HCT116 (cell line): ENCODE data around the gene SMAD7. TPM values are rescaled to one million over a fixed set of nuclear protein-coding genes. Genes with fewer than 3 reads are reported as not detected.

Source experiments
- ATAC-seq: fragments of 200-7000 bp; cut with Tn5 transposase; 2 replicates; pipeline ENCODE4 v1.9.1; 2020; ENCODE audit warnings: mild to moderate bottlenecking, moderate library complexity
- BruUV-seq: library from RNA; stranded (reverse); fragments of 400-500 nt; replicated peaks from 2 replicates; lab custom pipeline; 2021; lab: Mats Ljungman, UMichigan
- CTCF ChIA-PET: fragments of 300-600 bp; sonication (Branson Sonifier 250); formaldehyde crosslinking; loops from one replicate; lab custom pipeline; 2021; ENCODE audit warnings: antibody characterized with exemption; lab: Charles Lee
- POLR2A ChIA-PET: fragments of 300-600, 350-600 bp; sonication (Branson Sonifier 250); formaldehyde crosslinking; loops from one replicate; lab custom pipeline; 2021; ENCODE audit warnings: antibody characterized with exemption; lab: Charles Lee
- RAD21 ChIA-PET, 2 experiments: fragments of 300-600 bp; sonication (Branson Sonifier 250); formaldehyde crosslinking; loops; one replicate each; lab custom pipeline; 2023; ENCODE audit warnings: low total read pairs in 2 of 2; ENCODE audit not compliant: uncharacterized antibody in 2 of 2, unreplicated experiment in 2 of 2, low non-redundant PET in 1 of 2; lab: Charles Lee
- DNase-seq: peaks from one replicate; pipeline ENCODE4 v3.0.0-alpha.2; 2010; ENCODE audit warnings: low read depth, low spot score
- H2AFZ ChIP-seq: fragments of 200-600 bp; shearing (Covaris generic), sonication (generic); 2 replicates; pipeline ENCODE4 v1.6.1; 2017; ENCODE audit warnings: low read depth, mixed run types, mixed read lengths, antibody characterized with exemption, low read length; ENCODE audit not compliant: poor library complexity, severe bottlenecking
- H3K27ac ChIP-seq: 2 replicates; pipeline ENCODE4 v1.5.1; 2012; ENCODE audit warnings: low read depth, low read length
- H3K27me3 ChIP-seq: fragments of 200-600 bp; sonication (generic); 2 replicates; pipeline ENCODE4 v1.6.1; 2016; ENCODE audit warnings: mixed run types, low read length, mixed read lengths; ENCODE audit not compliant: insufficient read depth
- H3K36me3 ChIP-seq, 2 experiments: fragments of 200-500 bp in 1 of 2; fragments of 200-600 bp in 1 of 2; sonication (Bioruptor generic) in 1 of 2; sonication (generic) in 1 of 2; 2 replicates each; pipeline versions ENCODE4 v1.5.1 to v1.6.1; 2014 to 2016; ENCODE audit warnings: low read length in 2 of 2, inconsistent platforms in 1 of 2, mixed read lengths in 1 of 2, mixed run types in 1 of 2; ENCODE audit not compliant: insufficient read depth in 2 of 2, control insufficient read depth in 1 of 2
- H3K4me1 ChIP-seq, 2 experiments: fragments of 200-600 bp in 1 of 2; sonication (generic) in 1 of 2; 2 replicates each; pipeline versions ENCODE4 v1.5.1 to v1.6.1; 2012 to 2017; ENCODE audit warnings: low read length in 2 of 2, inconsistent platforms in 1 of 2, mild to moderate bottlenecking in 1 of 2, mixed read lengths in 1 of 2, mixed run types in 1 of 2, moderate library complexity in 1 of 2; ENCODE audit not compliant: insufficient read depth in 2 of 2, control insufficient read depth in 1 of 2
- H3K4me2 ChIP-seq: fragments of 200-600 bp; sonication (generic); 2 replicates; pipeline ENCODE4 v1.6.1; 2017; ENCODE audit warnings: mixed run types, low read length, mixed read lengths
- H3K4me3 ChIP-seq, 2 experiments: fragments of 200-600 bp in 1 of 2; sonication (generic) in 1 of 2; replicated peaks in 1 of 2; 2 replicates each; pipeline ENCODE4 v1.5.1; 2011 to 2016; ENCODE audit warnings: low read length in 2 of 2, control low read depth in 1 of 2, low read depth in 1 of 2, mild to moderate bottlenecking in 1 of 2, mixed read lengths in 1 of 2, mixed run types in 1 of 2
- H3K79me2 ChIP-seq: fragments of 200-600 bp; sonication (generic); 2 replicates; pipeline ENCODE4 v1.6.1; 2017; ENCODE audit warnings: mild to moderate bottlenecking, mixed run types, low read length, moderate library complexity, mixed read lengths; ENCODE audit not compliant: insufficient read depth
- H3K9ac ChIP-seq: fragments of 200-600 bp; sonication (generic); 2 replicates; pipeline ENCODE4 v1.6.1; 2016; ENCODE audit warnings: low read length, mixed read lengths
- H3K9me2 ChIP-seq: fragments of 200-600 bp; sonication (generic), shearing (Covaris generic); 2 replicates; pipeline ENCODE4 v1.6.1; 2017; ENCODE audit warnings: mixed run types, mild to moderate bottlenecking, moderate library complexity; ENCODE audit not compliant: insufficient read depth
- H3K9me3 ChIP-seq, 2 experiments: fragments of 200-500 bp in 1 of 2; fragments of 200-600 bp in 1 of 2; sonication (Bioruptor generic) in 1 of 2; sonication (generic) in 1 of 2; 2 replicates each; pipeline ENCODE4 v1.6.1; 2014 to 2017; ENCODE audit warnings: low read length in 2 of 2, mixed read lengths in 2 of 2, inconsistent platforms in 1 of 2, low read depth in 1 of 2, mild to moderate bottlenecking in 1 of 2, mixed run types in 1 of 2, moderate library complexity in 1 of 2; ENCODE audit not compliant: control insufficient read depth in 1 of 2, insufficient read depth in 1 of 2
- H4K20me1 ChIP-seq: fragments of 200-600 bp; sonication (generic), shearing (Covaris generic); 2 replicates; pipeline ENCODE4 v1.6.1; 2017; ENCODE audit warnings: mixed run types, mild to moderate bottlenecking, moderate library complexity; ENCODE audit not compliant: insufficient read depth
- ELF1 ChIP-seq: IDR thresholded peaks from 2 replicates; pipeline ENCODE4 v1.6.1; 2012; ENCODE audit warnings: low read depth, borderline replicate concordance
- EZH2 ChIP-seq: fragments of 200-600 bp; sonication (generic); IDR thresholded peaks from 2 replicates; pipeline ENCODE4 v1.6.1; 2017; ENCODE audit warnings: antibody characterized with exemption, mixed run types
- JUND ChIP-seq: IDR thresholded peaks from 2 replicates; pipeline ENCODE4 v1.6.1; 2012
- MAX ChIP-seq: IDR thresholded peaks from 2 replicates; pipeline ENCODE4 v1.6.1; 2012
- POLR2AphosphoS5 ChIP-seq: IDR thresholded peaks from 2 replicates; pipeline ENCODE4 v1.6.1; 2011; ENCODE audit warnings: mild to moderate bottlenecking, low read depth, low read length, moderate library complexity
- SIN3A ChIP-seq: IDR thresholded peaks from 2 replicates; pipeline ENCODE4 v1.6.1; 2012; ENCODE audit warnings: low read depth
- SP1 ChIP-seq: IDR thresholded peaks from 2 replicates; pipeline ENCODE4 v1.6.1; 2012; ENCODE audit warnings: low read depth
- SRF ChIP-seq: IDR thresholded peaks from 2 replicates; pipeline ENCODE4 v1.6.1; 2012; ENCODE audit warnings: low read depth
- intact Hi-C: fragments of 100-400 bp; cut with micrococcal nuclease; formaldehyde crosslinking; loops from 2 replicates; pipeline ENCODE4 v1.10.0; 2022
- total RNA-seq: library from RNA; stranded (reverse); gene quantifications from one replicate; pipeline ENCODE4 v1.2.1, GENCODE V29; 2021; ENCODE audit not compliant: unreplicated experiment
- TF ChIP-seq, protein P1 (sequence below), 3 experiments: fragments of 200-600 bp in 1 of 3; sonication (generic) in 1 of 3; IDR thresholded peaks in 2 of 3; conservative IDR thresholded peaks in 1 of 3; 2 replicates each; pipeline ENCODE4 v1.5.1; 2012 to 2017; ENCODE audit warnings: low read depth in 2 of 3, low read length in 2 of 3, antibody characterized with exemption in 1 of 3, borderline replicate concordance in 1 of 3, control low read depth in 1 of 3, mild to moderate bottlenecking in 1 of 3, mixed read lengths in 1 of 3, mixed run types in 1 of 3, moderate library complexity in 1 of 3; ENCODE audit not compliant: insufficient read depth in 1 of 3
- TF ChIP-seq, protein P2 (sequence below): IDR thresholded peaks from 2 replicates; pipeline ENCODE4 v1.6.1; 2012; ENCODE audit warnings: low read depth

SMAD7 gene
- total RNA-seq, 1 experiment from 2014 or later, result 7.2 TPM

- peaks cover 54 to 56% of the 10 kb centered on the region in 2 experiments for H3K4me1 ChIP-seq
- ChIA-PET POLR2A (no interaction called here), RAD21 (no interaction called here), CTCF (no interaction called here)
- intact Hi-C loops, result no loop called here
- H4K20me1 ChIP-seq, result no peaks in the 10 kb centered on the region
- DNase-seq, result no peak
- peak overlapping the region in 1 of 2 experiments; percentile 22; a peak in 2 of 4 replicates for H3K4me3 ChIP-seq
- peak overlapping the region; percentile 32 for H3K27ac ChIP-seq
- peak; percentile 73 for ATAC-seq
- peak overlapping the region; percentile 59 for H3K4me2 ChIP-seq
- no peak for TF ChIP-seq JUND
- TF ChIP-seq, protein P1, sequence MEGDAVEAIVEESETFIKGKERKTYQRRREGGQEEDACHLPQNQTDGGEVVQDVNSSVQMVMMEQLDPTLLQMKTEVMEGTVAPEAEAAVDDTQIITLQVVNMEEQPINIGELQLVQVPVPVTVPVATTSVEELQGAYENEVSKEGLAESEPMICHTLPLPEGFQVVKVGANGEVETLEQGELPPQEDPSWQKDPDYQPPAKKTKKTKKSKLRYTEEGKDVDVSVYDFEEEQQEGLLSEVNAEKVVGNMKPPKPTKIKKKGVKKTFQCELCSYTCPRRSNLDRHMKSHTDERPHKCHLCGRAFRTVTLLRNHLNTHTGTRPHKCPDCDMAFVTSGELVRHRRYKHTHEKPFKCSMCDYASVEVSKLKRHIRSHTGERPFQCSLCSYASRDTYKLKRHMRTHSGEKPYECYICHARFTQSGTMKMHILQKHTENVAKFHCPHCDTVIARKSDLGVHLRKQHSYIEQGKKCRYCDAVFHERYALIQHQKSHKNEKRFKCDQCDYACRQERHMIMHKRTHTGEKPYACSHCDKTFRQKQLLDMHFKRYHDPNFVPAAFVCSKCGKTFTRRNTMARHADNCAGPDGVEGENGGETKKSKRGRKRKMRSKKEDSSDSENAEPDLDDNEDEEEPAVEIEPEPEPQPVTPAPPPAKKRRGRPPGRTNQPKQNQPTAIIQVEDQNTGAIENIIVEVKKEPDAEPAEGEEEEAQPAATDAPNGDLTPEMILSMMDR (IDR thresholded peaks at IDR 0.05 in 2 of 3, conservative IDR thresholded peaks at IDR 0.05 in 1 of 3; ENCODE audit: borderline replicate concordance in 1 of 3, insufficient read depth in 1 of 3, low read depth in 2 of 3, low read length in 2 of 3), result no peak
- no peak for TF ChIP-seq MAX
- no peak for TF ChIP-seq SRF
- TF ChIP-seq POLR2AphosphoS5, result no peak
- TF ChIP-seq, all 23 proteins: peak for 0
- Histone ChIP-seq H2AFZ (no peak overlapping the region), H3K79me2 (peaks cover 18% of the 10 kb centered on the region; the same call in 1 of the 2 replicates), H3K36me3 (no peaks in the 10 kb centered on the region), H3K27me3 (no peaks in the 10 kb centered on the region), H3K9ac (peak overlapping the region; percentile 31), H3K9me2 (no peaks in the 10 kb centered on the region), H3K9me3 (no peaks in the 10 kb centered on the region)
- no TSS peak for BruUV-seq
These were observed 20.6 kb downstream of the SMAD7 start for GRCh38 chr18:48929941-48930713.

DNA sequence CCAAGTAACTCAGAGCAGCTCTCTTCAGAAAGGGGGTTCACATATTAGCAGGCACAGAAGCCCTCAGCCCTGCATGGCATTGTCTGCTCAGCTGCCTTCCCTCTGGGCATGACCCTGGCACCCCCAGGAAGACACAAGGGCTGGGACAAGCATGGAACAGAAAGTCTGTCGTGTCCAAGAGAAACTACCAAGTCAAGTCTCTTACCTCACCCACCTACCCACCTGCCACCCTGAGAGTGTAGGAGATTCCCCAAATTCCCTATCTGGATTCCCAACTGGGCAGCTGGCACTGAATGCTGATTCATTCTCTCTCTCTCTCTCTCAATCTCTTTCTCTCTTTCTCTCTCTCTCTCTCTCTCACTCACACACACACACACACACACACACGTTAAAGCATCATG is 21.6 kb downstream of the SMAD7 start:
- Histone ChIP-seq H3K36me3 (no peaks in the 10 kb centered on the region), H3K27me3 (no peaks in the 10 kb centered on the region), H2AFZ (no peak overlapping the region), H3K4me1 (peaks cover 51 to 60% of the 10 kb centered on the region in 2 experiments), H3K9me3 (no peaks in the 10 kb centered on the region), H3K4me3 (no peak overlapping the region), H4K20me1 (no peaks in the 10 kb centered on the region), H3K9me2 (no peaks in the 10 kb centered on the region), H3K79me2 (peaks cover 15% of the 10 kb centered on the region; the same call in 1 of the 2 replicates), H3K27ac (0 out of 2 replicates have a peak overlapping the region, but pooled peaks have one; percentile 17), H3K4me2 (peak overlapping the region; percentile 59), H3K9ac (no peak overlapping the region)
- no peak for DNase-seq
- POLR2A ChIA-PET, result no interaction called here
- RAD21 ChIA-PET, result no interaction called here
- intact Hi-C loops, result no loop called here
- ATAC-seq, result no peak
- BruUV-seq, result no TSS peak
- CTCF ChIA-PET, result no interaction called here
- TF ChIP-seq SIN3A (no peak), SRF (no peak), SP1 (no peak), ELF1 (no peak), EZH2 (no peak)
- TF ChIP-seq, protein P1 (IDR thresholded peaks at IDR 0.05 in 2 of 3, conservative IDR thresholded peaks at IDR 0.05 in 1 of 3; ENCODE audit: borderline replicate concordance in 1 of 3, insufficient read depth in 1 of 3, low read depth in 2 of 3, low read length in 2 of 3), result no peak
- TF ChIP-seq, protein P2, sequence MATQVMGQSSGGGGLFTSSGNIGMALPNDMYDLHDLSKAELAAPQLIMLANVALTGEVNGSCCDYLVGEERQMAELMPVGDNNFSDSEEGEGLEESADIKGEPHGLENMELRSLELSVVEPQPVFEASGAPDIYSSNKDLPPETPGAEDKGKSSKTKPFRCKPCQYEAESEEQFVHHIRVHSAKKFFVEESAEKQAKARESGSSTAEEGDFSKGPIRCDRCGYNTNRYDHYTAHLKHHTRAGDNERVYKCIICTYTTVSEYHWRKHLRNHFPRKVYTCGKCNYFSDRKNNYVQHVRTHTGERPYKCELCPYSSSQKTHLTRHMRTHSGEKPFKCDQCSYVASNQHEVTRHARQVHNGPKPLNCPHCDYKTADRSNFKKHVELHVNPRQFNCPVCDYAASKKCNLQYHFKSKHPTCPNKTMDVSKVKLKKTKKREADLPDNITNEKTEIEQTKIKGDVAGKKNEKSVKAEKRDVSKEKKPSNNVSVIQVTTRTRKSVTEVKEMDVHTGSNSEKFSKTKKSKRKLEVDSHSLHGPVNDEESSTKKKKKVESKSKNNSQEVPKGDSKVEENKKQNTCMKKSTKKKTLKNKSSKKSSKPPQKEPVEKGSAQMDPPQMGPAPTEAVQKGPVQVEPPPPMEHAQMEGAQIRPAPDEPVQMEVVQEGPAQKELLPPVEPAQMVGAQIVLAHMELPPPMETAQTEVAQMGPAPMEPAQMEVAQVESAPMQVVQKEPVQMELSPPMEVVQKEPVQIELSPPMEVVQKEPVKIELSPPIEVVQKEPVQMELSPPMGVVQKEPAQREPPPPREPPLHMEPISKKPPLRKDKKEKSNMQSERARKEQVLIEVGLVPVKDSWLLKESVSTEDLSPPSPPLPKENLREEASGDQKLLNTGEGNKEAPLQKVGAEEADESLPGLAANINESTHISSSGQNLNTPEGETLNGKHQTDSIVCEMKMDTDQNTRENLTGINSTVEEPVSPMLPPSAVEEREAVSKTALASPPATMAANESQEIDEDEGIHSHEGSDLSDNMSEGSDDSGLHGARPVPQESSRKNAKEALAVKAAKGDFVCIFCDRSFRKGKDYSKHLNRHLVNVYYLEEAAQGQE, result no peak
